HEK293 (cell line): ENCODE measurements around the gene CDH22.

Experiments
- CTCF ChIA-PET: fragments of 350-600 bp; formaldehyde crosslinking; extraction: SDS; loops from one replicate; lab custom pipeline; 2021; ENCODE audit warnings: antibody characterized with exemption; lab: Yijun Ruan, JAX
- POLR2A ChIA-PET: fragments of 300-600 bp; formaldehyde crosslinking; extraction: SDS; loops from one replicate; lab custom pipeline; 2020; ENCODE audit warnings: antibody characterized with exemption, inconsistent platforms; lab: Yijun Ruan, JAX
- H3K27ac ChIP-seq: fragments of 200-500 bp; sonication (Bioruptor generic); 2 replicates; pipeline ENCODE4 v1.5.1; 2014; ENCODE audit warnings: low read depth, low read length, control low read depth, inconsistent platforms; ENCODE audit errors: extremely low read depth
- H3K36me3 ChIP-seq, 2 experiments: fragments of 200-500 bp in 1 of 2; sonication (Bioruptor generic) in 1 of 2; 1 replicate in 1 of 2; 2 replicates in 1 of 2; pipeline ENCODE4 v1.5.1; 2014 to 2017; ENCODE audit warnings: inconsistent platforms in 2 of 2, low read length in 2 of 2; ENCODE audit not compliant: control insufficient read depth in 2 of 2, insufficient read depth in 1 of 2
- H3K4me1 ChIP-seq: fragments of 200-500 bp; sonication (Bioruptor generic); 2 replicates; pipeline ENCODE4 v1.5.1; 2014; ENCODE audit warnings: mild to moderate bottlenecking, low read length, inconsistent platforms; ENCODE audit not compliant: control insufficient read depth, insufficient read depth
- H3K4me3 ChIP-seq: 2 replicates; pipeline ENCODE4 v1.5.1; 2011; ENCODE audit warnings: low read depth, mild to moderate bottlenecking, control low read depth, low read length, moderate library complexity
- H3K9me3 ChIP-seq: fragments of 200-500 bp; sonication (Bioruptor generic); 2 replicates; pipeline ENCODE4 v1.5.1; 2014; ENCODE audit warnings: low read depth, low read length, inconsistent platforms; ENCODE audit not compliant: control insufficient read depth, insufficient read depth
- GLIS1 ChIP-seq: fragments of 450-650 bp; formaldehyde crosslinking; IDR thresholded peaks from 2 replicates; pipeline ENCODE4 v1.5.1; 2016; ENCODE audit warnings: missing biosample characterization, missing genetic modification characterization
- KLF10 ChIP-seq: fragments of 450-650 bp; IDR thresholded peaks from 2 replicates; pipeline ENCODE4 v1.5.1; 2018; ENCODE audit warnings: missing biosample characterization, mild to moderate bottlenecking, missing genetic modification characterization
- PRDM6 ChIP-seq: fragments of 450-650 bp; formaldehyde crosslinking; IDR thresholded peaks from 2 replicates; pipeline ENCODE4 v1.5.1; 2017; ENCODE audit warnings: missing biosample characterization, missing genetic modification characterization
- ZBTB8A ChIP-seq: fragments of 450-650 bp; formaldehyde crosslinking; IDR thresholded peaks from 2 replicates; pipeline ENCODE4 v1.5.1; 2016; ENCODE audit warnings: missing biosample characterization, missing genetic modification characterization
- ZNF16 ChIP-seq: fragments of 450-650 bp; formaldehyde crosslinking; IDR thresholded peaks from 2 replicates; pipeline ENCODE4 v1.5.1; 2016; ENCODE audit warnings: low read depth, missing biosample characterization, missing genetic modification characterization
- ZNF184 ChIP-seq: fragments of 450-650 bp; IDR thresholded peaks from 2 replicates; pipeline ENCODE4 v1.5.1; 2018; ENCODE audit warnings: missing biosample characterization, mild to moderate bottlenecking, missing genetic modification characterization
- ZNF2 ChIP-seq: fragments of 450-650 bp; formaldehyde crosslinking; IDR thresholded peaks from 2 replicates; pipeline ENCODE4 v1.5.1; 2016; ENCODE audit warnings: missing biosample characterization, missing genetic modification characterization
- ZNF221 ChIP-seq: fragments of 450-650 bp; formaldehyde crosslinking; IDR thresholded peaks from 2 replicates; pipeline ENCODE4 v1.5.1; 2017; ENCODE audit warnings: missing biosample characterization, missing genetic modification characterization, borderline replicate concordance
- ZNF350 ChIP-seq: fragments of 450-650 bp; formaldehyde crosslinking; IDR thresholded peaks from 2 replicates; pipeline ENCODE4 v1.5.0; 2017; ENCODE audit warnings: missing biosample characterization, mild to moderate bottlenecking, missing genetic modification characterization
- ZNF449 ChIP-seq: fragments of 450-650 bp; formaldehyde crosslinking; IDR thresholded peaks from 2 replicates; pipeline ENCODE4 v1.5.1; 2017; ENCODE audit warnings: missing biosample characterization, mild to moderate bottlenecking, missing genetic modification characterization, moderate library complexity
- ZNF530 ChIP-seq: fragments of 450-650 bp; formaldehyde crosslinking; IDR thresholded peaks from 2 replicates; pipeline ENCODE4 v1.5.1; 2016; ENCODE audit warnings: low read depth, missing biosample characterization, missing genetic modification characterization
- ZNF600 ChIP-seq: fragments of 450-650 bp; formaldehyde crosslinking; IDR thresholded peaks from 2 replicates; pipeline ENCODE4 v1.5.1; 2016; ENCODE audit warnings: missing biosample characterization, missing genetic modification characterization
- ZNF621 ChIP-seq: fragments of 450-650 bp; formaldehyde crosslinking; IDR thresholded peaks from 2 replicates; pipeline ENCODE4 v1.5.1; 2017; ENCODE audit warnings: missing biosample characterization, missing genetic modification characterization
- ZNF654 ChIP-seq: fragments of 450-650 bp; formaldehyde crosslinking; IDR thresholded peaks from 2 replicates; pipeline ENCODE4 v1.5.1; 2016; ENCODE audit warnings: low read depth, missing biosample characterization, missing genetic modification characterization
- ZNF704 ChIP-seq: fragments of 450-650 bp; formaldehyde crosslinking; IDR thresholded peaks from 2 replicates; pipeline ENCODE4 v1.5.1; 2016; ENCODE audit warnings: missing biosample characterization, missing genetic modification characterization
- ZNF707 ChIP-seq: fragments of 450-650 bp; formaldehyde crosslinking; IDR thresholded peaks from 2 replicates; pipeline ENCODE4 v1.5.1; 2016; ENCODE audit warnings: missing biosample characterization, missing genetic modification characterization
- ZNF768 ChIP-seq: fragments of 450-650 bp; formaldehyde crosslinking; IDR thresholded peaks from 2 replicates; pipeline ENCODE4 v1.5.1; 2018; ENCODE audit warnings: missing biosample characterization, mild to moderate bottlenecking, missing genetic modification characterization
- ZNF785 ChIP-seq: fragments of 450-650 bp; formaldehyde crosslinking; IDR thresholded peaks from 2 replicates; pipeline ENCODE4 v1.5.1; 2016; ENCODE audit warnings: missing biosample characterization, missing genetic modification characterization
- ZSCAN5A ChIP-seq: fragments of 450-650 bp; formaldehyde crosslinking; IDR thresholded peaks from 2 replicates; pipeline ENCODE4 v1.5.1; 2016; ENCODE audit warnings: missing biosample characterization, missing genetic modification characterization
- TF ChIP-seq, protein P1 (sequence below): fragments of 450-650 bp; formaldehyde crosslinking; IDR thresholded peaks from 2 replicates; pipeline ENCODE4 v1.5.1; 2016; ENCODE audit warnings: missing biosample characterization, missing genetic modification characterization, low read depth
- TF ChIP-seq, protein P2 (sequence below): fragments of 450-650 bp; formaldehyde crosslinking; IDR thresholded peaks from 2 replicates; pipeline ENCODE4 v1.5.1; 2016; ENCODE audit warnings: missing biosample characterization, missing genetic modification characterization
- TF ChIP-seq, protein P3 (sequence below): fragments of 450-650 bp; formaldehyde crosslinking; IDR thresholded peaks from 2 replicates; pipeline ENCODE4 v1.5.1; 2016; ENCODE audit warnings: missing biosample characterization, missing genetic modification characterization

CDH22 gene

GRCh38 chr20:46349035-46349741 is 40.9 kb upstream of the CDH22 start:
- TF ChIP-seq ZNF221 (tag by site-specific recombination) (no peak), ZNF621 (tag by site-specific recombination) (no peak), PRDM6 (tag by site-specific recombination) (no peak), KLF10 (no peak), ZNF785 (no peak), ZNF350 (tag by site-specific recombination) (no peak), ZNF2 (tag by site-specific recombination) (no peak), ZNF768 (0 out of 2 replicates have a peak, but pooled peaks have one; percentile 63), ZNF530 (tag by site-specific recombination) (no peak), ZBTB8A (tag by site-specific recombination) (no peak), ZNF184 (no peak), ZNF600 (tag by site-specific recombination) (no peak), ZNF707 (tag by site-specific recombination) (no peak), ZSCAN5A (tag by site-specific recombination) (no peak), ZNF449 (tag by site-specific recombination) (no peak), GLIS1 (tag by site-specific recombination) (0 out of 2 replicates have a peak, but pooled peaks have one; percentile 7), ZNF704 (tag by site-specific recombination) (no peak), ZNF654 (tag by site-specific recombination) (peak; percentile 67), ZNF16 (tag by site-specific recombination) (no peak)
- TF ChIP-seq, protein P1, sequence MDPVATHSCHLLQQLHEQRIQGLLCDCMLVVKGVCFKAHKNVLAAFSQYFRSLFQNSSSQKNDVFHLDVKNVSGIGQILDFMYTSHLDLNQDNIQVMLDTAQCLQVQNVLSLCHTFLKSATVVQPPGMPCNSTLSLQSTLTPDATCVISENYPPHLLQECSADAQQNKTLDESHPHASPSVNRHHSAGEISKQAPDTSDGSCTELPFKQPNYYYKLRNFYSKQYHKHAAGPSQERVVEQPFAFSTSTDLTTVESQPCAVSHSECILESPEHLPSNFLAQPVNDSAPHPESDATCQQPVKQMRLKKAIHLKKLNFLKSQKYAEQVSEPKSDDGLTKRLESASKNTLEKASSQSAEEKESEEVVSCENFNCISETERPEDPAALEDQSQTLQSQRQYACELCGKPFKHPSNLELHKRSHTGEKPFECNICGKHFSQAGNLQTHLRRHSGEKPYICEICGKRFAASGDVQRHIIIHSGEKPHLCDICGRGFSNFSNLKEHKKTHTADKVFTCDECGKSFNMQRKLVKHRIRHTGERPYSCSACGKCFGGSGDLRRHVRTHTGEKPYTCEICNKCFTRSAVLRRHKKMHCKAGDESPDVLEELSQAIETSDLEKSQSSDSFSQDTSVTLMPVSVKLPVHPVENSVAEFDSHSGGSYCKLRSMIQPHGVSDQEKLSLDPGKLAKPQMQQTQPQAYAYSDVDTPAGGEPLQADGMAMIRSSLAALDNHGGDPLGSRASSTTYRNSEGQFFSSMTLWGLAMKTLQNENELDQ (tag by site-specific recombination), result no peak
- TF ChIP-seq, protein P2, sequence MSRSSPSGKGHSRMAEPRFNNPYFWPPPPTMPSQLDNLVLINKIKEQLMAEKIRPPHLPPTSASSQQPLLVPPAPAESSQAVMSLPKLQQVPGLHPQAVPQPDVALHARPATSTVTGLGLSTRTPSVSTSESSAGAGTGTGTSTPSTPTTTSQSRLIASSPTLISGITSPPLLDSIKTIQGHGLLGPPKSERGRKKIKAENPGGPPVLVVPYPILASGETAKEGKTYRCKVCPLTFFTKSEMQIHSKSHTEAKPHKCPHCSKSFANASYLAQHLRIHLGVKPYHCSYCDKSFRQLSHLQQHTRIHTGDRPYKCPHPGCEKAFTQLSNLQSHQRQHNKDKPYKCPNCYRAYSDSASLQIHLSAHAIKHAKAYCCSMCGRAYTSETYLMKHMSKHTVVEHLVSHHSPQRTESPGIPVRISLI, result no peak
- TF ChIP-seq, protein P3, sequence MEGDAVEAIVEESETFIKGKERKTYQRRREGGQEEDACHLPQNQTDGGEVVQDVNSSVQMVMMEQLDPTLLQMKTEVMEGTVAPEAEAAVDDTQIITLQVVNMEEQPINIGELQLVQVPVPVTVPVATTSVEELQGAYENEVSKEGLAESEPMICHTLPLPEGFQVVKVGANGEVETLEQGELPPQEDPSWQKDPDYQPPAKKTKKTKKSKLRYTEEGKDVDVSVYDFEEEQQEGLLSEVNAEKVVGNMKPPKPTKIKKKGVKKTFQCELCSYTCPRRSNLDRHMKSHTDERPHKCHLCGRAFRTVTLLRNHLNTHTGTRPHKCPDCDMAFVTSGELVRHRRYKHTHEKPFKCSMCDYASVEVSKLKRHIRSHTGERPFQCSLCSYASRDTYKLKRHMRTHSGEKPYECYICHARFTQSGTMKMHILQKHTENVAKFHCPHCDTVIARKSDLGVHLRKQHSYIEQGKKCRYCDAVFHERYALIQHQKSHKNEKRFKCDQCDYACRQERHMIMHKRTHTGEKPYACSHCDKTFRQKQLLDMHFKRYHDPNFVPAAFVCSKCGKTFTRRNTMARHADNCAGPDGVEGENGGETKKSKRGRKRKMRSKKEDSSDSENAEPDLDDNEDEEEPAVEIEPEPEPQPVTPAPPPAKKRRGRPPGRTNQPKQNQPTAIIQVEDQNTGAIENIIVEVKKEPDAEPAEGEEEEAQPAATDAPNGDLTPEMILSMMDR (tag by site-specific recombination), result peak; percentile 69
- TF ChIP-seq, all 188 proteins: peak for 4
- H3K36me3 ChIP-seq, result peaks cover 0 to 17% of the 10 kb centered on the region in 2 experiments; a peak in 1 of 3 replicates
- ChIA-PET CTCF (interaction anchor here (0.5 to 4.7 kb wide), 59 partner anchors 9 to 871 kb away, joined by 3 to 55 read pairs (median 4); partner anchors contain the start of gene ELMO2), POLR2A (interaction anchor here (4.4 kb wide), 1 partner anchor 15 kb away, joined by 21 read pairs; no protein-coding TSS in a partner anchor)
- no peaks in the 10 kb centered on the region for H3K4me1 ChIP-seq
- no peak overlapping the region for H3K4me3 ChIP-seq
- no peak overlapping the region for H3K27ac ChIP-seq
- H3K9me3 ChIP-seq, result no peaks in the 10 kb centered on the region
